Globus pallidus (tissue), 1 donor: ENCODE measurements around the gene PIP5KL1.

Experiments used
- DNase-seq: peaks from one replicate; pipeline ENCODE4 v3.0.0-alpha.2; 2015; ENCODE audit warnings: low spot score

The PIP5KL1 gene

GRCh38 chr9:127912882-127913281 lies 17.7 kb downstream of the PIP5KL1 start:
- no peak for DNase-seq

DNA sequence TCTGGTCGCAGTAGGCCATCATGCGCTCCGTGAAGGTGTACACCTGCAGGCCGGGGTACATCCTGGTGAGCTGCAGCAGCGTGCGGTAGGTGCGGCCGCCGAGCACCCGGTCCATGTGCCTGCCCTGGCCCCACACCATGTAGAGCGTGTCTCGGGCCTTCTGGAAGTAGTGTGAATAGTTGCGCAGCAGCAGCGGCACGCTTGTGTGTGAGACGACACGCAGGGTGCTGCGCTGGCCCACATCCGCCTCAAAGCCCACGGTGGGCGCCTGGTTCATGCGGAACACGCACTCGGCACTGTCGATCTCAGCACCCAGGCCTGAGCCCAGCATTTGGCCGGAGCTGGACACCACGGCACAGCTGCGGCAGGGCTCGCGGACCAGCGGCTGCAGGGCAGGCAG lies 18.3 kb downstream of the PIP5KL1 start:
- DNase-seq, result no peak

GRCh38 chr9:127910613-127911205 lies 19.9 kb downstream of the PIP5KL1 start:
- no peak for DNase-seq

DNA sequence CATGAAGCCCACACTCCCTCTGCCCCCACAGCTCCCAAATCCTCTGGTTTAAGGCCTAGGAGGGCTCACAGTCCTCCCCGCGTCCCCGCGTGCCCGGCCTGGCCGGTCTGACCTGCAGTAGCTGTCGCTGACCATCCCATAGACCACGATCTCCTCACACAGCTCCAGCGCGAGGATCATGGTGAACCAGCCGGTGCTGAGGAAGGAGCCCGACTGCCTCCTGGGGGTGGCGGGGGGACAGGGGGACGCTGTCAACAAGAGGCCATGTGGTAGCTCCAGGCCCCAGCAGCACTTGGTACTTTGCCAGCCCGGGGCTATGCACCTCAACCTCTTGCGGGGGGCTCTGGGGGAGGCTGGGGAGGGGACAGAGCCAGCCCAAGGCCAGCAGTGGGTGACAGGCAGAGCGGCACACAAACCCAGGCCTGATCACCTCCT lies 20.7 kb downstream of the PIP5KL1 start:
- no peak for DNase-seq

DNA sequence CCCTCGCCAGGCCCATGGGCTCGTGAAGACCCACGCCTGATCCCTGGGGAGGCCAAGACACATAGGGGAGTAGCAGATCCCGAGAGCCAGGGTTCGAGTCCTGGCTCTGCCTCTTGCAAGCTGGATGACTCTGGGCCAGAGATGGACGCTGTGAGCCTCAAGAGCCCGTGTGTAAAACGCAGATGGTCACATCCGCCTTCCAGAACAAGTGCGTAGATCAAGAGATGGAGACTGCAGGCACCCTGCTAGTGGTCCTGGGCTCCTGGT lies 22.0 kb downstream of the PIP5KL1 start:
- no peak for DNase-seq

GRCh38 chr9:127907867-127908659 lies 22.5 kb downstream of the PIP5KL1 start:
- no peak for DNase-seq

DNA sequence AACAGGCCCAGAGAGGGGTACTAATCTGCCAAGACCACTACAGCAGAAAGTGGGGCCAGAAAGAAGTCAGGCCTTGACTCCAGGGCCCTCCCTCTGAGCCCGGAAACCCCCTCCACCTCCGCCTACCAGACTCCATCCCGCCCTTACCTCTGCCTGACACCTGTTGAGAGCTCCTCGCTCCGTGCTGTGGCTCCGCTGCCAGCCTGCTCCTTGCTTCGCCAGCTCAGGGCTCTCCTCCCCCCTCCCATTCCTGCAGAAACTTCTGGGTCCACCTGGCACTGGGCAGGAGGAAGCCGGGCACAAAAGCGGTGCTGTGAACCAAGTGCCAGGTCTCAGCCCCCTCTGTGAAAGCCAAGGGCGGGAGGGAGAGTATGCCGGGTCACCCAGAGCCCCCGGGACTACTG lies 24.8 kb downstream of the PIP5KL1 start:
- peak; percentile 65 for DNase-seq

DNA sequence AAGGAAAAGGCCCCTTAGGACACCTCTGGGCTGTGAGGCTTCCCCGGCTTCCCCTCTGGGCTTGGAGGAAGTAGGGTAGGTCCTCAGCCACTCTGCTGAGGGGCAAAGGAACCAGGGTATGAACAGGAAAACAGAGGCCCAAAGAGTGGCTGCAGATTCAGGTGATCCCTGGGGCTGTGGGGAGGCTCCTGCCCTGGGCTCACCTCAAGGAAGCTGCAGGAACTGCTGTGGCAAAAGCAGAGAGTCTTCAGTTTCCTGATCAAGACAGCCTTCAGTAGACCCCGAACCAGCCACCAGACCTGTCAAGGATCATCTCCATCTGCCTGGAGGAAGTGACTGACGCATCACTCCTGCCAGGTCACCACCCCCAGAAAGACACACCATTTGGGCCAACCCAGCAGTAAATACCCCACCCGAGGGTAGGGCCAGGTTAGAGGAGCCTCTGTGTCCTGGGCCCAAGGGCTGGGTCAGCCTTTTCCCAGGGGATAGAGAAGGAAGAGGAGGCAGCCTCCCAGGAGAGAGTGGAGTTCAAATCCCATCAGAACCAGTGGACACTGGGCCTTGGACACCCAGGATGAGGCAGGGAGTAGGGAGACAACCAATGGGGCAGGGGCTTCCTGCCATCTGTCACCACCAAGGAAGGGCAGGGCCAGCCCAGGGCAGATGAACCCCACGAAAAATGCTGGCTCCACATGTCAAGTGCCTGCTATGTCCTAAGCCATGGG lies 25.4 kb downstream of the PIP5KL1 start:
- DNase-seq, result no peak

- no peak for DNase-seq
Measured at GRCh38 chr9:127904561-127905003, 26.0 kb downstream of the PIP5KL1 start.

- DNase-seq, result no peak
Measured at GRCh38 chr9:127903557-127904475, 26.8 kb downstream of the PIP5KL1 start.

DNA sequence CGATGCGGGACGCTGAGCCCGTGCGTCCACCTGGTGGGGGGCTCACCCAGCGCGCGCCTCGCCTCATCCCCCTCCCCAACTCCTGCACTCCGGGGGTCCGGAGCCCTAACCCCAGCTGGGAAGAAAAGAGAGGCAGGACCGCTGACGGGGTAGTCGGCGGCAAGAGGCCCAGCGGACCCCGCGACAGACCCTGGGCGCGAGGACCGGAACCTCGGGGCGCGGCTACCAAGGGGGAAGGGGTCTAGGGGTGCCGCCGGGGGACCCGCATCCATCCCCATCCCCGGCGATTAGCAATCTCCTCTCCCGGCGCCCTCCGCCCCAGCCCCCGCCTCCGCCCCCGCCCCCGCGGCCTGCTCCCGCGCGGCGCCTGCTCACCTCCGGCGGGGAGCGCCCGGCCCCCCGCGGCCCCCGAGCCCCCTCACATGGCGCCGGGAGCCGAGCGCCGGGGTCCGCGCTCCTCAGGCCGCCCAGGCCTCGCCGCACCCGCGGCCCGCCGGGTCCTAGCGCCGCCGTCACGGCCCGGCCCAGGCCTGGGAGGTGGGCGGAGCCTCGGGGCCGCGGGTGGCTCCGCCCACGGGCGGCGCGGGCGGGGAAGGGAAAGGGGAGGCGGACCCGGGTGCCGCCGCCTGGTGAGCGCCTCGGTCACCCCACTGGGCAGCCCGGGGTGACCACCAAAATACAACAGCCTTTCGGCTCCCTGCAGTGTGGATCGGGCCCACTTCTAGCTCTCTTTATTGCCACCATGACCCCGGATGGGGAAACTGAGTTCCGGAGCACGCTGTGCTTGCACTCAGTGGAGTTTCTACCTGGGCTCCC lies 31.2 kb downstream of the PIP5KL1 start, which contains the start of gene ST6GALNAC6:
Gene ST6GALNAC6, minus strand, starts transcription at position 476 of the 816 bp plus-strand sequence. CDS start 1,622 bp downstream, outside the sequence.
- DNase-seq, result peak; percentile 79

DNA sequence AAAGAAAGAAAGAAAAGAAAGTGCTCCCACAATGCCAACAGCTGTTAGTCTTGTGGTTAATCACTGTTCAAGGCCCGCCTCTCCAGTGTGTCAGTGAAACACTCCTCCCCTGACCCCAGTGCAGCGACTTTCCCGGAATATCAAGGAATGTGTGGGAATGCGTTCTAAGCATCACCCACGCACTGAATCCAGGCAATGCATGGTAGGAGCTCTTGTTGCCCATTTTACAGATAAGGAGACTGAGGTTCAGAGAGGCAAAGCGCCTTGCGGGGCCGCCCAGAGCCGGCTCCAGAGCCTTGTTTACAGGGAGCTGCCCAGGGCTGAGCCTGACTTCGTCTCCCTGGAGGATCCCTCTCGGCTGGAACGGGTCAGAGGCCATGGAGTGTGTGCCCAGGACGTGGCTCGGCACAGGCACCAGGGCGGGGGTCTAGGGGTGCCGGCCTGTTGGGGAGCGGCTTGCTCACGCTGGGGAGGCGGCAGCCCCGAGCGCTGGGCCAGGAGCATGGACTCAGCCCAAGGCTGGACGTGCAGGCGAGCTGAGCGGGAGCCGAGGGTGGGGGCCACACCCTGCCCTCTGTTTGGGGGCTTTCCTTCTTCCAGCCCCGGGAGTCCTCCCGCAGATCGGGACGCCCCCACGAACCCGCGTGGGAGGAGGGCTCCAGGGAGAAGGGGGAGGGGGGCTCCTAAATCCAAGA lies 32.0 kb downstream of the PIP5KL1 start:
- DNase-seq, result no peak

DNA sequence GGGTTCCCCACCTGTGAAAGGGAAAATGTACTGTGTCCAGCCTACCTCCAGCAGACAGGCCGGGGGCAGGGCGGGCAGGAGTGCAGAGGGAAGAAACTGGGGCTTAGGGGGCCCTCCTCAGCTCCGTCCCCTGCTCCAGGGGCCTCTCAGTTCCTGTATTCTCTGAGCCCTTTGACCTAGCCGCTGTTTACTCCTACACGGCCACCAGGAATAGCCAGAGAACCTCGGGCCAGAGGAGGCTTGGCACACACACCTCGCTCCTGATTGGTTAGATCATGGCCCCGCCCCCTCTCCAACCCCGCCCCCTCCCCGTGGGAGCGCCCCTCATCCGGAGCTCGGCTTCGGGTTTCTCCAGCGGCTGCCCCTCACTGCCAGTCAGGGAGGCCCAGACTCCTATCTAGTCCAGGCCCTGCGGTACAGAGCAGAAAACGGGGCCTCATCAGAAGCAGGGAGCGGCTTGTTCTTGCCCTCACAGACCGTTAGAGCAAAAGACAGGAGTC lies 33.3 kb downstream of the PIP5KL1 start:
- DNase-seq, result peak; percentile 77

DNA sequence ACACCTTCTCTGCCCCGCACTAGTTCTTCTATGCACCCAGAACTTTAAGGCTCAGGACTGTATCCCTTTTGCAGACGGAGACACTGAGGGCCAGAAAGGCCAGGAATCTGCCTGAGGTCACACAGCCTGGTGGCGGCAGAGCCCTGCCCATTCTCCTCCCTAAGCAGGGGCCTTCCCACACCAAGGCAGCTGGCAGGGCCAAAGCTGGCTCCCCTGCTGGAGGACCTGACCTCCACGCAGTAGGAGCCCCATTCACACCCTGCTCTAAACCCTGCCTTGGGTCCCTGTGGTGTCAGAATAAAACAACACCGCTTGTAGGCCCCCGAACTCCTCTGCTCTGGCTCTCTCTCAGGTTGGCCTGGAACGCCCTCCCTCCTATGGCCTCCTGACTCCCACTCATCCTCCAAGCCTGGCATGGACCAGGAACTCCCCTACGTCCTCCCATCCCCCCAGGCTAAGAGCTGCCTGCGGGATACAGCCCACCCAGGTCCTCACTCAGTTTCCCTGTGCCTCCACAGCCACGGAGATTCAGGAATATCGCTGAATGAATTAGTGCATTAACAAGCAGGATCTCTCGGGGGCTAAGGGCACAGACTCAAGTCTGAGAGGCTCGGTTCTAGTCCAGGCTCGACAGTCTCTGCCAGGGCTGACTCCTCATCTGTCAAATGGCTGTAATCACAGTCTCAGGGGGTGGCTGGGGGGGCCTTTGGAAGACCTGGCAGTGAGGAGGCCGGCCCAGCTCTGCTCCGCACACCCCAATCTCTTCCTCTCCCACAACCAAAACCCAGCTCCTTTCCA lies 34.0 kb downstream of the PIP5KL1 start:
- no peak for DNase-seq

GRCh38 chr9:127895811-127896210 lies 34.8 kb downstream of the PIP5KL1 start:
- DNase-seq, result no peak

- DNase-seq, result no peak
Measured at GRCh38 chr9:127893392-127893791, 37.2 kb downstream of the PIP5KL1 start.

GRCh38 chr9:127892831-127893230 lies 37.7 kb downstream of the PIP5KL1 start:
- DNase-seq, result no peak

DNA sequence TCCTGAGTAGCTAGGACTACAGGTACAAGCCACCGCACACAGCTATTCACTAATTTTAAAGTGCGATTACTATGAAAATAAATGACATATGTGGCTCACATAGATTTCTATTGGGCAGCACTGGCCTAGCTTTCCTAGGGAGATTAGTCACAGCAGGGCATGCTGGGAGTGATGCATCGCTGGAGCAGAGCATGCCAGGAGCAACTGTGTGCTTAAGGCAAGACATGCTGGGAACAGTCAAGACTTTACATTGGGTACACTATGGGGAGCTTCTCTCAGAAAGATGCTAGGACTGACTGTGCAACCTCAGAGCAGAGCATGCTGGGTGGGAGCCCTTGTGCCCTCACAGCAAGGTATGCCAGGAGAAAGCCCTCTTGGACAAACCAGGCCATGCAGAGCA lies 40.5 kb downstream of the PIP5KL1 start:
- no peak for DNase-seq

- DNase-seq, result no peak
Measured at GRCh38 chr9:127887792-127888191, 42.8 kb downstream of the PIP5KL1 start.
